ENCODE data around the gene USP22. TPM values are rescaled to one million over a fixed set of nuclear protein-coding genes. Genes with fewer than 3 reads are reported as not detected.
A peak's percentile ranks its signal among the peaks of the same experiment; 100 is the strongest.

USP22 gene
- total and polyA plus RNA-seq, 2 of the 13 experiments (the other 11 are each of a cell fraction or from before 2014, with no cell fraction given) = 98.0 to 130 TPM

- TF ChIP-seq ZNF605 (CRISPR knock-in tag; IDR thresholded peaks at IDR 0.05) = peak; percentile 78
- no peak for TF ChIP-seq ZNF577 (CRISPR knock-in tag; IDR thresholded peaks at IDR 0.05; ENCODE audit: borderline replicate concordance, low read depth)
- TF ChIP-seq ZNF17 (CRISPR knock-in tag; IDR thresholded peaks at IDR 0.05) = no peak
- TF ChIP-seq SOX13 (IDR thresholded peaks at IDR 0.05) = no peak
- peak in 1 of 2 experiments; percentile 37; a peak in 1 of 4 replicates for TF ChIP-seq SOX13 (CRISPR knock-in tag; conservative IDR thresholded peaks at IDR 0.05 in 1 of 2, IDR thresholded peaks at IDR 0.05 in 1 of 2)
- TF ChIP-seq GLI4 (CRISPR knock-in tag; IDR thresholded peaks at IDR 0.05; ENCODE audit: borderline replicate concordance) = no peak
- TF ChIP-seq ZNF30 (CRISPR knock-in tag; IDR thresholded peaks at IDR 0.05) = peak; percentile 70; the same call in 1 of the 2 replicates
- TF ChIP-seq CTCF (CRISPR knock-in tag; IDR thresholded peaks at IDR 0.05) = peak; percentile 88
- peak; percentile 56; the same call in 1 of the 2 replicates for TF ChIP-seq ZGPAT (CRISPR knock-in tag; IDR thresholded peaks at IDR 0.05)
- TF ChIP-seq ZBTB26 (CRISPR knock-in tag; IDR thresholded peaks at IDR 0.05; ENCODE audit: borderline replicate concordance) = no peak
- no peak for TF ChIP-seq ZNF20 (CRISPR knock-in tag; IDR thresholded peaks at IDR 0.05)
- TF ChIP-seq MXD1 (CRISPR knock-in tag; IDR thresholded peaks at IDR 0.05) = peak; percentile 76; the same call in 1 of the 2 replicates
- no peak for TF ChIP-seq NR2F1 (CRISPR knock-in tag; IDR thresholded peaks at IDR 0.05)
- peak; percentile 24; the same call in 1 of the 2 replicates for TF ChIP-seq ZSCAN9 (CRISPR knock-in tag; IDR thresholded peaks at IDR 0.05; ENCODE audit: borderline replicate concordance)
- TF ChIP-seq MAX (IDR thresholded peaks at IDR 0.05) = no peak; the same call in 1 of the 2 replicates
- TF ChIP-seq NR2C2 (CRISPR knock-in tag; IDR thresholded peaks at IDR 0.05; ENCODE audit: borderline replicate concordance) = no peak
- no peak for TF ChIP-seq GLMP (CRISPR knock-in tag; IDR thresholded peaks at IDR 0.05; ENCODE audit: borderline replicate concordance)
- no peak for TF ChIP-seq ZC3H4 (CRISPR knock-in tag; IDR thresholded peaks at IDR 0.05; ENCODE audit: borderline replicate concordance)
- no peak for TF ChIP-seq ESRRA (CRISPR knock-in tag; IDR thresholded peaks at IDR 0.05; ENCODE audit: low read depth)
- no peak for TF ChIP-seq ZNF205 (CRISPR knock-in tag; IDR thresholded peaks at IDR 0.05)
- no peak for TF ChIP-seq HDAC1 (CRISPR knock-in tag; IDR thresholded peaks at IDR 0.05)
- no peak for TF ChIP-seq HMG20A (CRISPR knock-in tag; IDR thresholded peaks at IDR 0.05; ENCODE audit: borderline replicate concordance)
- no peak for TF ChIP-seq BORCS8-MEF2B (CRISPR knock-in tag; IDR thresholded peaks at IDR 0.05)
Measured at GRCh38 chr17:21043296-21044232, 753 bp upstream of the USP22 start (continued).
